MCF 10A (cell line): ENCODE data around the gene PLA2G6. TPM values are rescaled to one million over a fixed set of nuclear protein-coding genes. Genes with fewer than 3 reads are reported as not detected.
A peak's percentile ranks its signal among the peaks of the same experiment; 100 is the strongest.

Experiments
- BruUV-seq: library from RNA; stranded (reverse); fragments of 400-500 nt; replicated peaks from 2 replicates; lab custom pipeline; 2021; lab: Mats Ljungman, UMichigan
- CTCF ChIA-PET: fragments of 300-600 bp; sonication (Branson Sonifier 250); formaldehyde crosslinking; extraction: SDS; loops from one replicate; lab custom pipeline; 2021; ENCODE audit warnings: antibody characterized with exemption, inconsistent platforms; lab: Yijun Ruan, JAX
- POLR2A ChIA-PET: fragments of 300-600, 350-650 bp; sonication (Branson Sonifier 250); formaldehyde crosslinking; extraction: SDS; loops from one replicate; lab custom pipeline; 2020; ENCODE audit warnings: antibody characterized with exemption, inconsistent platforms; lab: Yijun Ruan, JAX
- DNase-seq: peaks from one replicate; pipeline ENCODE4 v3.0.0-alpha.2; 2018; ENCODE audit not compliant: unreplicated experiment
- H3K27ac Mint-ChIP-seq: one replicate; pipeline ENCODE4 v1.8.0; 2022; ENCODE audit warnings: mild to moderate bottlenecking, low read depth, mixed read lengths; ENCODE audit not compliant: unreplicated experiment
- H3K27me3 Mint-ChIP-seq: one replicate; pipeline ENCODE4 v1.8.0; 2022; ENCODE audit warnings: mixed read lengths; ENCODE audit not compliant: insufficient read depth, unreplicated experiment
- H3K36me3 Mint-ChIP-seq: one replicate; pipeline ENCODE4 v1.8.0; 2022; ENCODE audit warnings: mild to moderate bottlenecking, moderate library complexity, mixed read lengths; ENCODE audit not compliant: insufficient read depth, unreplicated experiment
- H3K4me1 Mint-ChIP-seq: one replicate; pipeline ENCODE4 v1.8.0; 2022; ENCODE audit warnings: mixed read lengths; ENCODE audit not compliant: insufficient read depth, unreplicated experiment
- H3K4me3 Mint-ChIP-seq: one replicate; pipeline ENCODE4 v1.8.0; 2022; ENCODE audit warnings: mild to moderate bottlenecking, moderate library complexity, mixed read lengths; ENCODE audit not compliant: unreplicated experiment
- H3K9me3 Mint-ChIP-seq: one replicate; pipeline ENCODE4 v1.8.0; 2022; ENCODE audit warnings: mixed read lengths; ENCODE audit not compliant: unreplicated experiment
- intact Hi-C: fragments of 100-400 bp; cut with micrococcal nuclease; formaldehyde crosslinking; loops from 2 replicates; pipeline ENCODE4 v1.14.1; 2022
- total RNA-seq: library from RNA; stranded (reverse); gene quantifications from 2 replicates; pipeline ENCODE4 v1.2.3, GENCODE V29; 2022
- TF ChIP-seq, protein P1 (sequence below): fragments of 200-600 bp; IDR thresholded peaks from one replicate; pipeline ENCODE4 v1.8.0; 2022; ENCODE audit warnings: antibody characterized with exemption, mild to moderate bottlenecking; ENCODE audit not compliant: unreplicated experiment

Gene PLA2G6
- total RNA-seq, 1 experiment from 2014 or later = 37.5 TPM

DNA sequence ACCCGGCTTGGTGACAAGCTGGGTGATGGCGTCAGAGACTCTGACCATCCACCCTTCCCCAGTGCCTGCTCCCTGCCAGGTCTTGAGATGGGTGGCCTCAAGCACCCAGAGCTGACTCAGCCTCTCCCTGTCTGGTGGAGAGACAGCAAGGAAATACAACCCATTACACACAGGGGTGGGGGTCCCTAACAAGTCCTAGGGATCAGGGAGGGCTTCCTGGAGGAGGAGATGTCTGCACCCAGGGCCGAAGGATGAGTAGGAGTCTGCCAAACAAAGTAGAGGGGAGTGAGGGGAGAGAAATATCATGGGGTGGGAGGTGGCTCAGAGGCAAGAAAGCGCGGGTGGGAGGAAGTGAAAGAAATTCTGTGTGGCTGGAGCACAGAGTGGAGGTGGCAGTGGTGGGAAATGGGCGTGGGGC is 26.9 kb upstream of the PLA2G6 start:
- BruUV-seq = no TSS peak
- Mint-ChIP-seq H3K27ac (no peak overlapping the region), H3K27me3 (no peaks in the 10 kb centered on the region), H3K36me3 (peaks cover 57% of the 10 kb centered on the region), H3K4me3 (no peak overlapping the region), H3K9me3 (no peaks in the 10 kb centered on the region), H3K4me1 (peaks cover 28% of the 10 kb centered on the region)
- TF ChIP-seq, protein P1, sequence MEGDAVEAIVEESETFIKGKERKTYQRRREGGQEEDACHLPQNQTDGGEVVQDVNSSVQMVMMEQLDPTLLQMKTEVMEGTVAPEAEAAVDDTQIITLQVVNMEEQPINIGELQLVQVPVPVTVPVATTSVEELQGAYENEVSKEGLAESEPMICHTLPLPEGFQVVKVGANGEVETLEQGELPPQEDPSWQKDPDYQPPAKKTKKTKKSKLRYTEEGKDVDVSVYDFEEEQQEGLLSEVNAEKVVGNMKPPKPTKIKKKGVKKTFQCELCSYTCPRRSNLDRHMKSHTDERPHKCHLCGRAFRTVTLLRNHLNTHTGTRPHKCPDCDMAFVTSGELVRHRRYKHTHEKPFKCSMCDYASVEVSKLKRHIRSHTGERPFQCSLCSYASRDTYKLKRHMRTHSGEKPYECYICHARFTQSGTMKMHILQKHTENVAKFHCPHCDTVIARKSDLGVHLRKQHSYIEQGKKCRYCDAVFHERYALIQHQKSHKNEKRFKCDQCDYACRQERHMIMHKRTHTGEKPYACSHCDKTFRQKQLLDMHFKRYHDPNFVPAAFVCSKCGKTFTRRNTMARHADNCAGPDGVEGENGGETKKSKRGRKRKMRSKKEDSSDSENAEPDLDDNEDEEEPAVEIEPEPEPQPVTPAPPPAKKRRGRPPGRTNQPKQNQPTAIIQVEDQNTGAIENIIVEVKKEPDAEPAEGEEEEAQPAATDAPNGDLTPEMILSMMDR = no peak
- CTCF ChIA-PET = interaction anchor here (0.5 to 1.6 kb wide), 2 partner anchors 41 to 94 kb away, joined by 3 to 5 read pairs; no protein-coding TSS in a partner anchor
- POLR2A ChIA-PET = interaction anchor here (0.6 to 1.8 kb wide), 3 partner anchors 10 to 100 kb away, joined by 3 to 4 read pairs (median 3); no protein-coding TSS in a partner anchor
- no peak for DNase-seq
- intact Hi-C loops = no loop called here

DNA sequence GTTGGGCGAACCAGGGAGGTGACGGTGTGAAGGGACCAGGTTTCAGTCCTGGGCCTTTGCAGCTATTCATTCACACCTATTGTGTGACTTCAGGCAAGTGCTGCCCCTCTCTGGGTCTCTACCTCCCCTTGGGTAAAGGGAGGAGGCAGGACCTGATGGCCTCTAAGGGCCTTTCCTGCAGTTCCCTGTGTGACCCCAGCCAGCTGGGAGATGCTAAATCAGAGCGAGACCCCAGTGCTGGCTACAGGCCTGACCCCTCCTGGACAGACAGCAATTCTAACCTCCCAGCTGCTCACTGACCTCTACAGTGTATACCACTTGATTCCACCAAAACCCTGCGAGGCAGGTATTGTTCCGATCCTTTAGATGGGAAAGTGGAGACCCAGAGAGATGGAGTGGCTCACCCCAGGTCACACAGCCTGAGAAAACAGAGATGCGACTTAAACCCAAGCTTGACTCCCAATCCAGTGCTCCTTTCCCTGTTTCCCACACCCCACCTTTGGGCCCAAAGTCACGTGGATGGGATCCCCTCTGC is 26.3 kb upstream of the PLA2G6 start:
- no peak overlapping the region for H3K4me3 Mint-ChIP-seq
- no peaks in the 10 kb centered on the region for H3K27me3 Mint-ChIP-seq
- BruUV-seq = no TSS peak
- POLR2A ChIA-PET = interaction anchor here (0.6 to 1.8 kb wide), 2 partner anchors 11 to 100 kb away, joined by 3 to 4 read pairs; no protein-coding TSS in a partner anchor
- H3K4me1 Mint-ChIP-seq = peaks cover 29% of the 10 kb centered on the region
- TF ChIP-seq, protein P1 = no peak
- CTCF ChIA-PET = interaction anchor here (0.5 to 1.6 kb wide), 3 partner anchors 8 to 94 kb away, joined by 3 to 5 read pairs (median 3); no protein-coding TSS in a partner anchor
- peaks cover 57% of the 10 kb centered on the region for H3K36me3 Mint-ChIP-seq
- H3K9me3 Mint-ChIP-seq = no peaks in the 10 kb centered on the region
- H3K27ac Mint-ChIP-seq = no peak overlapping the region
- intact Hi-C loops = no loop called here
- no peak for DNase-seq

DNA sequence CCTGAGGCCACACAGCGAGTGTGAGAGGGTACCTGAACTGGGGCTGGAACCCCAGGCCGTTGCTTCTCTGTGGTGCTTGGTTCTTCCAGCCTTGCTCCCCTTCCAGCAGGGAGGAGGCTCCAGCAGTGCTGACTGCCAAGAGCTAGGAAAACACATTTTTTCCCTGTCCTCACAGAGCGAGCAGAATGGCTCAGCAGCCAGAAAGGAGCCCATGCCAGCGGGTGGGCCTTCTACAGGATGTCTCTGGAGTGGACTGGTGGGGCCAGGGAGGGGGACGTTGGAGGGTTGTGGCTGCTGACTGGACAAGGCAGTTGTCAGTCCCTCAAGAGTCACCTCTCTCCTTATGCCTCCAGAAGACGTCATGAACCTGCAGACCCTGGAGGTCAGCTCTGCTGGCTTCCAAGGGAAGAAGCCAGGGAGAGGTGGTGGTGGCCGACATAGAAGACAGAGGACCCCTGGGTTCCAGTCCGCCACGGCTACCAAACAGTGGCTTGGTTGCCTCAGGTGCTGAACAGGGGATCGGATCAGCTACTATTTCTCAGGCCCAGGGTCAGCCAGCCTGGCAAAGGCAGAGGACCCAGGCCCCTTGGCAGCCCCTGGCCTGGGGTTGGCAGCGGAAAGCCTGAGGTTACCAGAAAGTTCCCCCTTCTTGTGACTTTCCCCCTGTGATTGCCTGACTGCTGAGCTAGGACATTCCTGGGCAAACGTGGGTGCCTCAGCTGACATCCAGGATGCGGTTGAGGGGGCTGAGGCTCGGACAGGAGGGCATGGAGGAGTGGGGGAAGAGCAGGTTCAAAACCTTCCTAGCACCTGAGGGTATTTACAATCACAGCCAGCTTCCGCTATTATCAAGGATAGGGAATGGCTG is 23.9 kb upstream of the PLA2G6 start:
- no peak overlapping the region for H3K27ac Mint-ChIP-seq
- DNase-seq = no peak
- peaks cover 59% of the 10 kb centered on the region for H3K36me3 Mint-ChIP-seq
- ChIA-PET POLR2A (interaction anchor here (0.5 to 6.3 kb wide), 6 partner anchors 10 to 149 kb away, joined by 3 to 134 read pairs (median 8); partner anchors contain the start of genes PICK1 and PLA2G6), CTCF (no interaction called here)
- no TSS peak for BruUV-seq
- intact Hi-C loops = no loop called here
- H3K9me3 Mint-ChIP-seq = no peaks in the 10 kb centered on the region
- peak overlapping the region; percentile 85 for H3K4me3 Mint-ChIP-seq
- H3K4me1 Mint-ChIP-seq = peaks cover 27% of the 10 kb centered on the region
- no peaks in the 10 kb centered on the region for H3K27me3 Mint-ChIP-seq
- TF ChIP-seq, protein P1 = no peak

DNA sequence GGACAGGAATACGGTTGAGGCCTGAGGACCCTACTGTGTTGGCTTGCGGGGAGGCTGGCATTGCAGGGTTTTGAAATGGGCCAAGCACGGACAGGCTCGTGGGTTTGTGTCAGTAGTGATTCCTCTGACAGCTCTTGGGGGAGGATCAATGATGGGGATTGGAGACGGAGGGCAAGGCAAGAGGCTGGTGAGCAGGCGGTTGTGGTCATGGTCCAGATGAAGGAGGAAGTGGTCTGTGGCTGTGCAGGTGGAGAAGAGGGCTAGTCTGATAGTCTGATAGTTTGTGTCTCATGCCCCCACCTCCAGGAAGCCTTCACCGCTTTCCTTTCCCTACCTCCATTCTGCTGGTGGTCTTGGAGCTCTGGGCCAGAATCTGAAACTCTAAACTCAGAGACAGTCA is 23.2 kb upstream of the PLA2G6 start:
- peaks cover 55% of the 10 kb centered on the region for H3K36me3 Mint-ChIP-seq
- peak overlapping the region; percentile 80 for H3K27ac Mint-ChIP-seq
- H3K9me3 Mint-ChIP-seq = no peaks in the 10 kb centered on the region
- ChIA-PET POLR2A (interaction anchor here (1.3 to 6.3 kb wide), 5 partner anchors 11 to 101 kb away, joined by 3 to 134 read pairs (median 12); partner anchors contain the start of gene PLA2G6), CTCF (no interaction called here)
- H3K27me3 Mint-ChIP-seq = no peaks in the 10 kb centered on the region
- TF ChIP-seq, protein P1 = no peak
- BruUV-seq = no TSS peak
- DNase-seq = no peak
- H3K4me3 Mint-ChIP-seq = peak overlapping the region; percentile 85
- H3K4me1 Mint-ChIP-seq = peaks cover 23% of the 10 kb centered on the region
- intact Hi-C loops = no loop called here
